ENCODE results near the gene UBE3C. TPM values are rescaled to one million over a fixed set of nuclear protein-coding genes. Genes with fewer than 3 reads are reported as not detected.
A peak's percentile ranks its signal among the peaks of the same experiment; 100 is the strongest.
"Not testable (repeated sequence)": the region's sequence is repeated elsewhere in the genome, so short reads cannot be mapped to it uniquely, and the experiment has no call there.

UBE3C gene
- polyA plus RNA-seq, 1 donor (not counting 4 experiments of a cell fraction or from before 2014, with no cell fraction given) = 89.3 TPM

DNA sequence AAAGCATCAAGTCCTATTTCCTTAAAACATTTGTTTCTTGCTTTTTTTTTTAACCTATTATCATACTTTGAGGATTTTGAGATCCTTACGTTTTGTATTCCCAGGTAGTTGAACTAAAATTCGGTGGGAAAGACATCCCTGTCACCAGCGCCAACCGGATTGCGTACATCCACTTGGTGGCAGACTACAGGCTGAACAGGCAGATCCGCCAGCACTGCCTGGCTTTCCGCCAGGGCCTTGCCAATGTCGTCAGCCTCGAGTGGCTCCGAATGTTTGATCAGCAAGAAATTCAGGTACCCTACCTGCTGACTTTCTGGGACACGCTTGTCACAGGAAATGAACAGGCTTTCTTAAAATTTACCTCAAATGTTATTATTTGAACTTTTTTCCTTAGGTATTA, 115.1 kb downstream of the UBE3C start:
- no peak for TF ChIP-seq EZH2 (IDR thresholded peaks at IDR 0.05; ENCODE audit: low read length)
- TF ChIP-seq, protein P1, sequence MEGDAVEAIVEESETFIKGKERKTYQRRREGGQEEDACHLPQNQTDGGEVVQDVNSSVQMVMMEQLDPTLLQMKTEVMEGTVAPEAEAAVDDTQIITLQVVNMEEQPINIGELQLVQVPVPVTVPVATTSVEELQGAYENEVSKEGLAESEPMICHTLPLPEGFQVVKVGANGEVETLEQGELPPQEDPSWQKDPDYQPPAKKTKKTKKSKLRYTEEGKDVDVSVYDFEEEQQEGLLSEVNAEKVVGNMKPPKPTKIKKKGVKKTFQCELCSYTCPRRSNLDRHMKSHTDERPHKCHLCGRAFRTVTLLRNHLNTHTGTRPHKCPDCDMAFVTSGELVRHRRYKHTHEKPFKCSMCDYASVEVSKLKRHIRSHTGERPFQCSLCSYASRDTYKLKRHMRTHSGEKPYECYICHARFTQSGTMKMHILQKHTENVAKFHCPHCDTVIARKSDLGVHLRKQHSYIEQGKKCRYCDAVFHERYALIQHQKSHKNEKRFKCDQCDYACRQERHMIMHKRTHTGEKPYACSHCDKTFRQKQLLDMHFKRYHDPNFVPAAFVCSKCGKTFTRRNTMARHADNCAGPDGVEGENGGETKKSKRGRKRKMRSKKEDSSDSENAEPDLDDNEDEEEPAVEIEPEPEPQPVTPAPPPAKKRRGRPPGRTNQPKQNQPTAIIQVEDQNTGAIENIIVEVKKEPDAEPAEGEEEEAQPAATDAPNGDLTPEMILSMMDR (optimal IDR thresholded peaks at IDR 0.05 in 1 of 3, IDR thresholded peaks at IDR 0.05 in 1 of 3, conservative IDR thresholded peaks at IDR 0.05 in 1 of 3; ENCODE audit: extremely low read depth in 1 of 3, insufficient read depth in 2 of 3, low read length in 3 of 3) = peak; percentile 11 to 53 (median 15)
- FAIRE-seq = no peak
- H3K36me3 ChIP-seq (ENCODE audit: control insufficient read depth in 2 of 2, extremely low read depth in 1 of 2, insufficient read depth in 2 of 2, low read length in 2 of 2) = peaks cover 28% of the 10 kb centered on the region in 2 experiments

DNA sequence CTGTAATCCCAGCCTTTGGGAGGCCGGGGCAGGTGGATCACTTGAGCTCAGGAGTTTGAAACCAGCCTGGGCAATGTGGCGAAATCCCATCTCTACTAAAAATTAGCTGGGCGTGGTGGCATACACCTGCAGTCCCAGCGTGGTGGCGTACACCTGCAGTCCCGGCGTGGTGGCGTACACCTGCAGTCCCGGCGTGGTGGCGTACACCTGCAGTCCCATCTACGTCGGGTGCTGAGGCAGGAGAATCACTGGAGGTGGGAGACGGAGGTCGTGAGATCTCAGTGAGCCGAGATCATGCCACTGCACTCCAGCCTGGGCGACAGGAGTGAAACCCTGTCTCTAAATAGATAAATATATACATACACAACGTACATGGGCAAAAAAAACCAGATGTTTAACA, 116.1 kb downstream of the UBE3C start:
- H3K4me1 ChIP-seq (ENCODE audit: control insufficient read depth, extremely low read depth, insufficient read depth, low read length); dilution Hi-C loops (cut with MboI; ENCODE audit: extremely low pct_ligation_motif_present, low sequenced_read_pairs); H3K79me2 ChIP-seq (ENCODE audit: control insufficient read depth, insufficient read depth, low read length); H3K27ac ChIP-seq (ENCODE audit: control insufficient read depth, insufficient read depth, low read length); H3K4me2 ChIP-seq (ENCODE audit: control insufficient read depth, extremely low read depth, insufficient read depth, low read depth, low read length); H3K27me3 ChIP-seq (ENCODE audit: control insufficient read depth, extremely low read depth, insufficient read depth, low read length); H4K20me1 ChIP-seq (ENCODE audit: control insufficient read depth, extremely low read depth, insufficient read depth, low read length); H2AFZ ChIP-seq (ENCODE audit: control insufficient read depth, low read length); FAIRE-seq; H3K4me3 ChIP-seq (ENCODE audit: control insufficient read depth in 2 of 3, extremely low read depth in 1 of 3, insufficient read depth in 2 of 3, low read depth in 1 of 3, low read length in 3 of 3); H3K9ac ChIP-seq (ENCODE audit: control insufficient read depth, extremely low read depth, insufficient read depth, low read length); H3K9me3 ChIP-seq (ENCODE audit: control insufficient read depth, low read depth, low read length); DNase-seq (ENCODE audit: low read depth, low spot score); H3K9me1 ChIP-seq (ENCODE audit: control insufficient read depth, extremely low read depth, insufficient read depth, low read length): not testable (repeated sequence)
- H3K36me3 ChIP-seq (ENCODE audit: control insufficient read depth in 2 of 2, extremely low read depth in 1 of 2, insufficient read depth in 2 of 2, low read length in 2 of 2) = peaks cover 31 to 34% of the 10 kb centered on the region in 2 experiments

More for the DNA sequence above, 115.1 kb downstream of the UBE3C start:
- DNase-seq (ENCODE audit: low read depth, low spot score) = no peak
- Histone ChIP-seq H3K9me3 (ENCODE audit: control insufficient read depth, low read depth, low read length) (no peaks in the 10 kb centered on the region), H3K9ac (ENCODE audit: control insufficient read depth, extremely low read depth, insufficient read depth, low read length) (no peak overlapping the region), H3K4me1 (ENCODE audit: control insufficient read depth, extremely low read depth, insufficient read depth, low read length) (no peaks in the 10 kb centered on the region), H3K9me1 (ENCODE audit: control insufficient read depth, extremely low read depth, insufficient read depth, low read length) (no peaks in the 10 kb centered on the region), H4K20me1 (ENCODE audit: control insufficient read depth, extremely low read depth, insufficient read depth, low read length) (no peaks in the 10 kb centered on the region), H2AFZ (ENCODE audit: control insufficient read depth, low read length) (no peak overlapping the region), H3K27me3 (ENCODE audit: control insufficient read depth, extremely low read depth, insufficient read depth, low read length) (no peaks in the 10 kb centered on the region), H3K79me2 (ENCODE audit: control insufficient read depth, insufficient read depth, low read length) (no peaks in the 10 kb centered on the region), H3K27ac (ENCODE audit: control insufficient read depth, insufficient read depth, low read length) (no peak overlapping the region), H3K4me2 (ENCODE audit: control insufficient read depth, extremely low read depth, insufficient read depth, low read depth, low read length) (no peak overlapping the region), H3K4me3 (ENCODE audit: control insufficient read depth in 2 of 3, extremely low read depth in 1 of 3, insufficient read depth in 2 of 3, low read depth in 1 of 3, low read length in 3 of 3) (no peak overlapping the region)
- dilution Hi-C loops (cut with MboI; ENCODE audit: extremely low pct_ligation_motif_present, low sequenced_read_pairs) = no loop called here

DNA sequence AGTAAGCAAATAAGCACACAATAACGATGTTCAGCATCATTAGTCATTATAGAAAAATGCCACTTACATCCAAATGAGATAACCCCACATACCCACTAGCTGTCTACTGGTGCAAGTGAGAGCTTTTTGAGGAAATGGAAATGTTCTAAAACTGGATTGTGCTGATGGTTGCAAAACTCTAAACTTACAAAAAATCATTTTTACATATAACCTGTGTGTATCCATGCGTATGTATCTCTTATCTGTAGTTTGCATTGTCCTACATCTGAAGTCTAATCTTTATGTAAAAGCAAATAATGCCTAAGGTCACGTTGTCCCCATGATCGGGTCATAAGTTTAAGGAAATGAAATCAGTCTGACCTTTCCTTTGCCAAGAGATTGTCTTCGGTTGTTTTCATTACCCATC, 116.5 kb downstream of the UBE3C start:
- H3K9me1 ChIP-seq (ENCODE audit: control insufficient read depth, extremely low read depth, insufficient read depth, low read length) = no peaks in the 10 kb centered on the region

More for the DNA sequence above, 116.5 kb downstream of the UBE3C start:
- no peak overlapping the region for H2AFZ ChIP-seq (ENCODE audit: control insufficient read depth, low read length)
- FAIRE-seq (no peak), DNase-seq (ENCODE audit: low read depth, low spot score) (no peak)
- no peak overlapping the region for H3K4me2 ChIP-seq (ENCODE audit: control insufficient read depth, extremely low read depth, insufficient read depth, low read depth, low read length)
- H3K4me3 ChIP-seq (ENCODE audit: control insufficient read depth in 2 of 3, extremely low read depth in 1 of 3, insufficient read depth in 2 of 3, low read depth in 1 of 3, low read length in 3 of 3) = no peak overlapping the region
- no peaks in the 10 kb centered on the region for H3K79me2 ChIP-seq (ENCODE audit: control insufficient read depth, insufficient read depth, low read length)
- no peaks in the 10 kb centered on the region for H4K20me1 ChIP-seq (ENCODE audit: control insufficient read depth, extremely low read depth, insufficient read depth, low read length)
- no peak overlapping the region for H3K27ac ChIP-seq (ENCODE audit: control insufficient read depth, insufficient read depth, low read length)
- dilution Hi-C loops (cut with MboI; ENCODE audit: extremely low pct_ligation_motif_present, low sequenced_read_pairs) = no loop called here
- no peaks in the 10 kb centered on the region for H3K27me3 ChIP-seq (ENCODE audit: control insufficient read depth, extremely low read depth, insufficient read depth, low read length)
- H3K4me1 ChIP-seq (ENCODE audit: control insufficient read depth, extremely low read depth, insufficient read depth, low read length) = no peaks in the 10 kb centered on the region
- peaks cover 33 to 35% of the 10 kb centered on the region in 2 experiments for H3K36me3 ChIP-seq (ENCODE audit: control insufficient read depth in 2 of 2, extremely low read depth in 1 of 2, insufficient read depth in 2 of 2, low read length in 2 of 2)
- H3K9ac ChIP-seq (ENCODE audit: control insufficient read depth, extremely low read depth, insufficient read depth, low read length) = no peak overlapping the region
- no peak for TF ChIP-seq EZH2 (IDR thresholded peaks at IDR 0.05; ENCODE audit: low read length)
- H3K9me3 ChIP-seq (ENCODE audit: control insufficient read depth, low read depth, low read length) = no peaks in the 10 kb centered on the region
